Gastroesophageal sphincter (tissue), 3 donors: ENCODE data around the gene LRRC8B.

Experiments used
- CTCF ChIP-seq, 4 experiments: fragments of 200-600 bp in 2 of 4; fragments of 450-650 bp in 2 of 4; sonication (generic) in 1 of 4; IDR thresholded peaks; one replicate each; pipeline ENCODE4 v1.5.1; 2017 to 2019; ENCODE audit warnings: antibody characterized with exemption in 4 of 4, mild to moderate bottlenecking in 2 of 4, moderate library complexity in 2 of 4
- EP300 ChIP-seq: sonication (generic); formaldehyde crosslinking; IDR thresholded peaks from one replicate; pipeline ENCODE4 v1.6.1; 2017; ENCODE audit warnings: antibody characterized with exemption, mild to moderate bottlenecking
- POLR2A ChIP-seq, 2 donors: fragments of 450-650 bp; IDR thresholded peaks; one replicate each; pipeline ENCODE4 v1.6.1; 2017; ENCODE audit warnings: antibody characterized with exemption in 2 of 2, mild to moderate bottlenecking in 2 of 2, moderate library complexity in 1 of 2
- POLR2AphosphoS5 ChIP-seq: sonication (generic); formaldehyde crosslinking; IDR thresholded peaks from one replicate; pipeline ENCODE4 v1.6.1; 2017; ENCODE audit warnings: antibody characterized with exemption

- TF ChIP-seq CTCF (IDR thresholded peaks at IDR 0.05) (no peak), POLR2AphosphoS5 (no peak), EP300 (no peak), POLR2A (IDR thresholded peaks at IDR 0.05) (no peak)
Measured at GRCh38 chr1:89594096-89594740, 69.6 kb downstream of the LRRC8B start.
